Left lung (tissue), 10 donors: ENCODE measurements around the gene ABCF1. TPM values are rescaled to one million over a fixed set of nuclear protein-coding genes. Genes with fewer than 3 reads are reported as not detected.

Experiments
- ATAC-seq: fragments of 200-7000 bp; cut with Tn5 transposase; one replicate; pipeline ENCODE4 v1.9.1; 2020; ENCODE audit warnings: moderate library complexity
- DNase-seq, 4 donors: peaks; one replicate each; pipeline ENCODE4 v3.0.0-alpha.2; 2013 to 2020
- H3K27ac ChIP-seq, 2 donors: fragments of 200-600 bp; sonication (generic) in 1 of 2; one replicate each; pipeline versions ENCODE4 v1.5.0 to v1.8.0; 2020 to 2021
- H3K27me3 ChIP-seq, 2 donors: fragments of 200-600 bp; sonication (generic) in 1 of 2; one replicate each; pipeline versions ENCODE4 v1.5.0 to v1.8.0; 2020 to 2021
- H3K36me3 ChIP-seq, 2 donors: fragments of 200-600 bp; sonication (generic) in 1 of 2; one replicate each; pipeline versions ENCODE4 v1.5.0 to v1.8.0; 2020 to 2021
- H3K4me1 ChIP-seq, 2 donors: fragments of 200-600 bp; one replicate each; pipeline ENCODE4 v1.8.0; 2021
- H3K4me3 ChIP-seq, 2 donors: fragments of 200-600 bp; sonication (generic) in 1 of 2; one replicate each; pipeline versions ENCODE4 v1.5.0 to v1.8.0; 2020 to 2021; ENCODE audit warnings: mild to moderate bottlenecking in 1 of 2
- H3K9me3 ChIP-seq, 2 donors: fragments of 200-600 bp; sonication (generic) in 1 of 2; one replicate each; pipeline versions ENCODE4 v1.5.0 to v1.8.0; 2020 to 2021
- CTCF ChIP-seq, 2 donors: fragments of 200-600 bp; sonication (generic) in 1 of 2; IDR thresholded peaks; one replicate each; pipeline versions ENCODE4 v1.5.0 to v1.8.0; 2021; ENCODE audit warnings: antibody characterized with exemption in 2 of 2
- intact Hi-C, 2 donors: fragments of 100-400 bp; cut with DNase I; formaldehyde crosslinking; loops; one replicate each; pipeline versions ENCODE4 v1.11.2 to v1.14.2; 2022
- polyA plus RNA-seq, 6 donors: library from polyadenylated mRNA; unstranded; fragments of 120-200 nt; gene quantifications; one replicate each; pipeline ENCODE4 v1.2.1, GENCODE V29; 2013; ENCODE audit not compliant: insufficient read length in 6 of 6
- total RNA-seq, 2 donors: library from RNA; stranded (reverse); fragmentation: NEBNext Ultra II Directional; extraction: Animal tissue kit (Norgen Biotek cat#: 25700); gene quantifications; one replicate each; pipeline ENCODE4 v1.2.1, GENCODE V29; 2021
- donor health status: DM: no; HTN: yes; CAD: no.
- donor health status: DM: no; HTN: no; CAD: no.

ABCF1 gene
- total and polyA plus RNA-seq, 8 donors, result 37.9 to 75.1 (median 60.6) TPM

- intact Hi-C loops, result no loop called here
- peak overlapping the region; percentile 98 to 100 for H3K27ac ChIP-seq
- peaks cover 16 to 30% of the 10 kb centered on the region in 2 donors for H3K4me1 ChIP-seq
- peak; percentile 55 to 85 (median 76) for DNase-seq
- no peaks in the 10 kb centered on the region for H3K27me3 ChIP-seq
- H3K4me3 ChIP-seq, result peak overlapping the region; percentile 84 to 100
- peak; percentile 5 for ATAC-seq
- no peaks in the 10 kb centered on the region for H3K9me3 ChIP-seq
- H3K36me3 ChIP-seq, result peaks cover 0 to 38% of the 10 kb centered on the region in 2 donors
- TF ChIP-seq CTCF (IDR thresholded peaks at IDR 0.05), result no peak
These were observed 16.1 kb upstream of the ABCF1 start for GRCh38 chr6:30554962-30555815.

GRCh38 chr6:30555816-30556065, 15.5 kb upstream of the ABCF1 start:
- peaks cover 0 to 32% of the 10 kb centered on the region in 2 donors for H3K36me3 ChIP-seq
- ATAC-seq, result no peak
- H3K9me3 ChIP-seq, result no peaks in the 10 kb centered on the region
- no peaks in the 10 kb centered on the region for H3K27me3 ChIP-seq
- no peak for TF ChIP-seq CTCF (IDR thresholded peaks at IDR 0.05)
- peaks cover 16 to 30% of the 10 kb centered on the region in 2 donors for H3K4me1 ChIP-seq
- peak overlapping the region; percentile 84 to 100 for H3K4me3 ChIP-seq
- intact Hi-C loops, result no loop called here
- DNase-seq, result peak in 1 of 4 donors; percentile 86
- peak overlapping the region; percentile 98 to 100 for H3K27ac ChIP-seq

- no peak for TF ChIP-seq CTCF (IDR thresholded peaks at IDR 0.05)
- peaks cover 0 to 27% of the 10 kb centered on the region in 2 donors for H3K36me3 ChIP-seq
- peaks cover 16 to 30% of the 10 kb centered on the region in 2 donors for H3K4me1 ChIP-seq
- peak within 1 kb of the TSS; percentile 98 to 100 for H3K27ac ChIP-seq
- H3K9me3 ChIP-seq, result no peaks in the 10 kb centered on the region
- DNase-seq (peak; percentile 92 to 96 (median 95)), ATAC-seq (peak; percentile 95)
- H3K27me3 ChIP-seq, result no peaks in the 10 kb centered on the region
- peak within 1 kb of the TSS; percentile 84 to 100 for H3K4me3 ChIP-seq
- intact Hi-C loops, result no loop called here
These were observed 15.0 kb upstream of the ABCF1 start, which contains the start of gene GNL1 for GRCh38 chr6:30556066-30556905. Gene GNL1 (minus strand): TSS chr6:30556489. CDS start chr6:30556203, 286 bp downstream.

- intact Hi-C loops, result no loop called here
- peak; percentile 82 for ATAC-seq
- no peaks in the 10 kb centered on the region for H3K27me3 ChIP-seq
- DNase-seq, result peak; percentile 90 to 95 (median 93)
- peaks cover 16 to 30% of the 10 kb centered on the region in 2 donors for H3K4me1 ChIP-seq
- H3K9me3 ChIP-seq, result no peaks in the 10 kb centered on the region
- TF ChIP-seq CTCF (IDR thresholded peaks at IDR 0.05), result no peak
- H3K36me3 ChIP-seq, result peaks cover 0 to 27% of the 10 kb centered on the region in 2 donors
- H3K27ac ChIP-seq, result peak within 1 kb of the TSS; percentile 98 to 100
- peak within 1 kb of the TSS; percentile 84 to 100 for H3K4me3 ChIP-seq
These were observed 14.1 kb upstream of the ABCF1 start, which contains the start of gene PRR3 for GRCh38 chr6:30556906-30557682. Gene PRR3 (plus strand): TSS chr6:30557295. CDS start chr6:30557345, 50 bp downstream.
